GM21360 (cell line): ENCODE results near the gene HNRNPAB.
A peak's percentile ranks its signal among the peaks of the same experiment; 100 is the strongest.
"Not testable (repeated sequence)": the region's sequence is repeated elsewhere in the genome, so short reads cannot be mapped to it uniquely, and the experiment has no call there.

Source experiments
- ATAC-seq: cut with Tn5 transposase; IDR thresholded peaks from one replicate; pipeline ENCODE4 v1.9.1; 2021; ENCODE audit warnings: mild to moderate bottlenecking, moderate library complexity; ENCODE audit not compliant: unreplicated experiment

Gene HNRNPAB

GRCh38 chr5:178196281-178196812 is 8.0 kb upstream of the HNRNPAB start:
- ATAC-seq, result no peak

- no peak for ATAC-seq
Observed at GRCh38 chr5:178196986-178197385, 7.3 kb upstream of the HNRNPAB start.

GRCh38 chr5:178198151-178198550 is 6.2 kb upstream of the HNRNPAB start:
- ATAC-seq, result not testable (repeated sequence)

GRCh38 chr5:178198706-178199105 is 5.6 kb upstream of the HNRNPAB start:
- ATAC-seq, result no peak

- ATAC-seq, result no peak
Observed at GRCh38 chr5:178199581-178200434, 4.5 kb upstream of the HNRNPAB start.

- no peak for ATAC-seq
Observed at GRCh38 chr5:178201221-178201926, 3.0 kb upstream of the HNRNPAB start.

GRCh38 chr5:178201927-178202235 is 2.5 kb upstream of the HNRNPAB start:
- no peak for ATAC-seq

- no peak for ATAC-seq
Observed at GRCh38 chr5:178202541-178202940, 1.8 kb upstream of the HNRNPAB start.

GRCh38 chr5:178203670-178204181 is 607 bp upstream of the HNRNPAB start:
- ATAC-seq, result peak; percentile 2

- peak; percentile 47 for ATAC-seq
Observed at GRCh38 chr5:178204935-178205748, 809 bp downstream of the HNRNPAB start.

GRCh38 chr5:178205749-178206047 is 1.4 kb downstream of the HNRNPAB start:
- no peak for ATAC-seq

GRCh38 chr5:178206166-178207101 is 2.1 kb downstream of the HNRNPAB start:
- ATAC-seq, result no peak

- no peak for ATAC-seq
Observed at GRCh38 chr5:178207183-178207916, 3.0 kb downstream of the HNRNPAB start.

- no peak for ATAC-seq
Observed at GRCh38 chr5:178207917-178208280, 3.6 kb downstream of the HNRNPAB start.

- ATAC-seq, result no peak
Observed at GRCh38 chr5:178208540-178209227, 4.4 kb downstream of the HNRNPAB start.

GRCh38 chr5:178209334-178210072 is 5.2 kb downstream of the HNRNPAB start:
- ATAC-seq, result no peak

GRCh38 chr5:178210073-178210535 is 5.8 kb downstream of the HNRNPAB start:
- ATAC-seq, result no peak

GRCh38 chr5:178210686-178211085 is 6.4 kb downstream of the HNRNPAB start:
- no peak for ATAC-seq
